CD4-positive, alpha-beta T cell (primary cell): Measurements from ENCODE around the gene POP7. TPM values are rescaled to one million over a fixed set of nuclear protein-coding genes. Genes with fewer than 3 reads are reported as not detected.

Experiments
- ATAC-seq: fragments of 200-7000 bp; cut with Tn5 transposase; one replicate; pipeline ENCODE4 v1.10.0; 2022; ENCODE audit warnings: mild to moderate bottlenecking; ENCODE audit not compliant: poor library complexity
- CTCF ChIA-PET: fragments of 350-600 bp; sonication (Branson Sonifier 250); formaldehyde crosslinking; loops from one replicate; lab custom pipeline; 2021; ENCODE audit warnings: antibody characterized with exemption, inconsistent platforms; lab: Charles Lee
- POLR2A ChIA-PET: fragments of 350-600 bp; sonication (Branson Sonifier 250); formaldehyde crosslinking; loops from one replicate; lab custom pipeline; 2021; ENCODE audit warnings: antibody characterized with exemption, inconsistent platforms; lab: Charles Lee
- DNase-seq, 14 experiments: peaks; one replicate each; pipeline ENCODE4 v3.0.0-alpha.2; 2013 to 2020; ENCODE audit warnings: mixed read lengths in 2 of 14
- H3K27ac ChIP-seq, 2 donors: one replicate each; pipeline versions ENCODE4 v1.5.1 to v1.7.0; 2013; ENCODE audit warnings: low read length in 2 of 2, low read depth in 1 of 2, mild to moderate bottlenecking in 1 of 2
- H3K27me3 ChIP-seq, 2 experiments: 1 replicate in 1 of 2; 2 replicates in 1 of 2; pipeline versions ENCODE4 v1.6.1 to v1.7.0; 2013; ENCODE audit warnings: low read length in 2 of 2, control low read depth in 1 of 2, mild to moderate bottlenecking in 1 of 2, moderate library complexity in 1 of 2; ENCODE audit not compliant: insufficient read depth in 2 of 2, control insufficient read depth in 1 of 2
- H3K36me3 ChIP-seq: one replicate; pipeline ENCODE4 v1.6.1; 2013; ENCODE audit warnings: low read length, control low read depth; ENCODE audit not compliant: insufficient read depth
- H3K4me1 ChIP-seq: one replicate; pipeline ENCODE4 v1.6.1; 2013; ENCODE audit warnings: low read length, control low read depth; ENCODE audit not compliant: insufficient read depth
- H3K4me3 ChIP-seq: one replicate; pipeline ENCODE4 v1.5.1; 2013; ENCODE audit warnings: mild to moderate bottlenecking, low read length, moderate library complexity
- H3K9me3 ChIP-seq, 2 experiments: 1 replicate in 1 of 2; 2 replicates in 1 of 2; pipeline versions ENCODE4 v1.6.1 to v1.7.0; 2013; ENCODE audit warnings: low read length in 2 of 2, mild to moderate bottlenecking in 2 of 2, control low read depth in 1 of 2, moderate library complexity in 1 of 2; ENCODE audit not compliant: control insufficient read depth in 1 of 2, insufficient read depth in 1 of 2
- H3K27ac Mint-ChIP-seq: one replicate; pipeline ENCODE4 v1.8.0; 2020; ENCODE audit warnings: mixed read lengths
- H3K27me3 Mint-ChIP-seq: one replicate; pipeline ENCODE4 v1.8.0; 2021; ENCODE audit warnings: mixed read lengths
- H3K36me3 Mint-ChIP-seq: one replicate; pipeline ENCODE4 v1.8.0; 2021; ENCODE audit warnings: low read depth, mixed read lengths
- H3K4me1 Mint-ChIP-seq: one replicate; pipeline ENCODE4 v1.8.0; 2021; ENCODE audit warnings: low read depth, mixed read lengths
- H3K4me3 Mint-ChIP-seq: one replicate; pipeline ENCODE4 v1.8.0; 2020; ENCODE audit warnings: mild to moderate bottlenecking, mixed read lengths
- H3K9me3 Mint-ChIP-seq: one replicate; pipeline ENCODE4 v1.8.0; 2020; ENCODE audit warnings: mixed read lengths
- intact Hi-C, 2 experiments: fragments of 100-400 bp; cut with DNase I in 1 of 2; cut with micrococcal nuclease in 1 of 2; formaldehyde crosslinking; loops; one replicate each; pipeline versions ENCODE4 v1.15.1 to v1.9.0; 2023 to 2025; cut with DNase I, micrococcal nuclease
- total RNA-seq, 174 experiments: library from RNA in 2 of 174; stranded (reverse) in 2 of 174; gene quantifications; one replicate each; pipeline ENCODE4 v1.2.3 and lab custom pipeline; 2021 to 2026
- TF ChIP-seq, protein P1 (sequence below): fragments of 200-600 bp; IDR thresholded peaks from one replicate; pipeline ENCODE4 v1.8.0; 2022; ENCODE audit warnings: antibody characterized with exemption, mild to moderate bottlenecking

POP7 gene
- total RNA-seq, 2 experiments from 2014 or later = 7.4 to 7.5 TPM

DNA sequence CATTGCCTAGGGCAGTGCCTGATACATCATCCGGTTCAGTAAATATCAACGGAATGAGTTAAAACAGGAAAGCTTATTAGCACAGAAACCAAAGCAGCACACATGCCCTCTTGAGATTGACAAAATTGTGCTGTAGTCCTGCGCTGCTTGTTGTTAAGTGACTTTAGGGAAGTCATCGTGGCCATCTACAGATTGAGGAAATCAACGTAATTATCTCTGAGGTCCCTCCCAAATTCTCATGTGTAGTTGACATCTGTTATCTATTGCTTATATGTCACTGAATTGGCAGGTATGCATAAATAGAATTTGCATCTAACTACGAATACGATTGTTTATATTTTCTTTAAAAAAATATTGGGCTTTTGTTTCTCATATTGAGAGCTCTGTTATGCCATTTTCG is 35.8 kb upstream of the POP7 start:
- no peaks in the 10 kb centered on the region for H3K36me3 ChIP-seq
- H3K36me3 Mint-ChIP-seq = peaks cover 14% of the 10 kb centered on the region
- intact Hi-C loops = loop anchor here (5.0 kb wide), 2 partner anchors 43 to 233 kb away; partner anchors contain the start of gene PPP1R35 (in 1 of the 2)
- H3K27ac ChIP-seq = no peak overlapping the region
- H3K27me3 Mint-ChIP-seq = no peaks in the 10 kb centered on the region
- H3K4me3 Mint-ChIP-seq = no peak overlapping the region
- H3K27ac Mint-ChIP-seq = no peak overlapping the region
- no peaks in the 10 kb centered on the region for H3K9me3 ChIP-seq
- H3K4me1 ChIP-seq = peaks cover 18% of the 10 kb centered on the region
- H3K9me3 Mint-ChIP-seq = no peaks in the 10 kb centered on the region
- POLR2A ChIA-PET = interaction anchor here (0.9 to 1.0 kb wide), 2 partner anchors 36 to 83 kb away, joined by 3 read pairs; partner anchors contain the start of gene POP7
- TF ChIP-seq, protein P1, sequence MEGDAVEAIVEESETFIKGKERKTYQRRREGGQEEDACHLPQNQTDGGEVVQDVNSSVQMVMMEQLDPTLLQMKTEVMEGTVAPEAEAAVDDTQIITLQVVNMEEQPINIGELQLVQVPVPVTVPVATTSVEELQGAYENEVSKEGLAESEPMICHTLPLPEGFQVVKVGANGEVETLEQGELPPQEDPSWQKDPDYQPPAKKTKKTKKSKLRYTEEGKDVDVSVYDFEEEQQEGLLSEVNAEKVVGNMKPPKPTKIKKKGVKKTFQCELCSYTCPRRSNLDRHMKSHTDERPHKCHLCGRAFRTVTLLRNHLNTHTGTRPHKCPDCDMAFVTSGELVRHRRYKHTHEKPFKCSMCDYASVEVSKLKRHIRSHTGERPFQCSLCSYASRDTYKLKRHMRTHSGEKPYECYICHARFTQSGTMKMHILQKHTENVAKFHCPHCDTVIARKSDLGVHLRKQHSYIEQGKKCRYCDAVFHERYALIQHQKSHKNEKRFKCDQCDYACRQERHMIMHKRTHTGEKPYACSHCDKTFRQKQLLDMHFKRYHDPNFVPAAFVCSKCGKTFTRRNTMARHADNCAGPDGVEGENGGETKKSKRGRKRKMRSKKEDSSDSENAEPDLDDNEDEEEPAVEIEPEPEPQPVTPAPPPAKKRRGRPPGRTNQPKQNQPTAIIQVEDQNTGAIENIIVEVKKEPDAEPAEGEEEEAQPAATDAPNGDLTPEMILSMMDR = no peak
- no peaks in the 10 kb centered on the region for H3K27me3 ChIP-seq
- no peak overlapping the region for H3K4me3 ChIP-seq
- CTCF ChIA-PET = no interaction called here
- H3K4me1 Mint-ChIP-seq = peaks cover 5% of the 10 kb centered on the region
- no peak for DNase-seq
- no peak for ATAC-seq

DNA sequence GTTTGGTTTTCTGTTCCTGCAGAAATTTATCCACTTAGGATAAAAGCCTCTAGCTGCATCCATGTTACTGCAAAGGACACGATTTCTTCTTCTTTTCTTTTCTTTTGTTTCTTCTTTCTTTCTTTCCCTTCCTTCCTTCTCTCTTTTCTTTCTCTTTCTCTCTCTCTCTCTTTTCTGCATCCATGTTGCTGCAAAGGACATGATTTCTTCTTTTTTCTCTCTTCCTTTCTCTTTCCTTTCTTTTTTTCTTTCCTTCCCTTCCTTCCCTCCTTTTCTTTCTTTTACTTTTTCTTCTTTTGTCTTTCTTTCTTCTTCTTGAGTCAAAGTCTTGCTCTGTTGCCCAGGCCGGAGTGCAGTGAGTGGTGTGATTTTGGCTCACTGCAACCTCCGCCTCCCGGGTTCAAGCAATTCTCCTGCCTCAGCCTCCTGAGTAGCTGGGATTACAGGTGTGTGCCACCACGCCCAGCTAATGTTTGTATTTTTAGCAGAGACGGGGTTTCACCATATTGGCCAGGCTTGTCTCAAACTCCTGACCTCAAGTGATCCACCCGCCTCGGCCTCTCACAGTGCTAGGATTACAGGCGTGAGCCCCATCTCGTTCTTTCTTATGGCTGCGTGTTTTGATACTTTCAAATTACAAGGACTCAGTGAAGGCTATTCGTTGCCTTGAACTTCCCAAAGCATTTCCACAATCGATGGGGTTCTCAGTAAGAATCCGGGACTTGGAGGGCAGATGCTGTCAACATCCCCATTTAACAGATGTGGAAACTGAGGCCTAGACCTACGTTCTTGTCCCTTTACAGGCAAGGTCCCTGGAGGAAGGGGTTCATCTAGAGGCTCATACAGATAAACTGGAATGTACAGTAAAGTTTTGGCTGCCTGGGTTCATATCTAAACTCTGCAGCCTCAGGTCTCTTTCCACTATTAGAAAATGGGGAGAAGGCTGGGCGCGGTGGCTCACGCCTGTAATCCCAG is 34.3 kb upstream of the POP7 start:
- no peaks in the 10 kb centered on the region for H3K27me3 Mint-ChIP-seq
- no peaks in the 10 kb centered on the region for H3K9me3 Mint-ChIP-seq
- Histone ChIP-seq H3K4me3 (no peak overlapping the region), H3K27ac (no peak overlapping the region), H3K4me1 (peaks cover 24% of the 10 kb centered on the region), H3K36me3 (peaks cover 4% of the 10 kb centered on the region), H3K9me3 (no peaks in the 10 kb centered on the region), H3K27me3 (no peaks in the 10 kb centered on the region)
- H3K4me3 Mint-ChIP-seq = peak overlapping the region; percentile 90
- TF ChIP-seq, protein P1 = no peak
- no peak for DNase-seq
- no peak for ATAC-seq
- peak overlapping the region; percentile 92 for H3K27ac Mint-ChIP-seq
- peaks cover 22% of the 10 kb centered on the region for H3K36me3 Mint-ChIP-seq
- ChIA-PET CTCF (interaction anchor here (0.7 to 1.6 kb wide), 2 partner anchors 39 to 191 kb away, joined by 3 to 4 read pairs; no protein-coding TSS in a partner anchor), POLR2A (interaction anchor here (0.5 to 1.6 kb wide), 3 partner anchors 18 to 85 kb away, joined by 3 to 17 read pairs (median 3); partner anchors contain the start of genes FBXO24, LRCH4 and MOSPD3)
- intact Hi-C loops = loop anchor here (2.0 to 5.0 kb wide), 5 partner anchors 35 to 234 kb away; partner anchors contain the start of gene PPP1R35 (in 1 of the 2)
- peaks cover 9% of the 10 kb centered on the region for H3K4me1 Mint-ChIP-seq

- H3K4me1 Mint-ChIP-seq = peaks cover 22% of the 10 kb centered on the region
- TF ChIP-seq, protein P1 = no peak
- intact Hi-C loops = loop anchor here (1.0 to 5.0 kb wide), 7 partner anchors 20 to 236 kb away; partner anchors contain the start of genes MOSPD3 (in 1 of the 2) and PPP1R35 (in 1 of the 2)
- H3K27me3 Mint-ChIP-seq = no peaks in the 10 kb centered on the region
- no peaks in the 10 kb centered on the region for H3K9me3 Mint-ChIP-seq
- peak within 1 kb of the TSS; percentile 99 for H3K4me3 Mint-ChIP-seq
- no peaks in the 10 kb centered on the region for H3K9me3 ChIP-seq
- CTCF ChIA-PET = interaction anchor here (0.8 to 1.6 kb wide), 3 partner anchors 39 to 44 kb away, joined by 3 to 4 read pairs (median 4); no protein-coding TSS in a partner anchor
- H3K36me3 Mint-ChIP-seq = peaks cover 37% of the 10 kb centered on the region
- DNase-seq (peak; percentile 91 to 99 (median 97)), ATAC-seq (peak; percentile 51)
- H3K27me3 ChIP-seq = no peaks in the 10 kb centered on the region
- H3K4me1 ChIP-seq = peaks cover 33% of the 10 kb centered on the region
- peak within 1 kb of the TSS; percentile 94 for H3K4me3 ChIP-seq
- POLR2A ChIA-PET = interaction anchor here (0.5 to 1.6 kb wide), 12 partner anchors 9 to 245 kb away, joined by 3 to 17 read pairs (median 4); partner anchors contain the start of genes FBXO24, LRCH4, MOSPD3 and POP7
- H3K27ac ChIP-seq = peak within 1 kb of the TSS; percentile 89 to 94
- H3K36me3 ChIP-seq = peaks cover 22% of the 10 kb centered on the region
- peak within 1 kb of the TSS; percentile 92 for H3K27ac Mint-ChIP-seq
Measured at GRCh38 chr7:100673302-100673941, 32.5 kb upstream of the POP7 start, which contains the start of gene GNB2. GNB2 (plus strand) TSS chr7:100673740; CDS start chr7:100676266, 2,526 bp downstream.
